Stimulated activated CD4-positive, alpha-beta T cell treated with anti-CD3 and anti-CD28 coated beads, Interleukin-12 subunit alpha, Interleukin-12 subunit beta, amount 100 ng/mL, for 4 hours (primary cell): ENCODE measurements around the gene NETO1.

ENCODE experiments used
- DNase-seq: peaks from one replicate; pipeline ENCODE4 v3.0.0-alpha.2; 2020

NETO1 gene

GRCh38 chr18:72721330-72721729, 146.5 kb downstream of the NETO1 start:
- no peak for DNase-seq

- no peak for DNase-seq
Observed at GRCh38 chr18:72720116-72720515, 147.7 kb downstream of the NETO1 start.

GRCh38 chr18:72704202-72704601, 163.6 kb downstream of the NETO1 start:
- DNase-seq = no peak

DNA sequence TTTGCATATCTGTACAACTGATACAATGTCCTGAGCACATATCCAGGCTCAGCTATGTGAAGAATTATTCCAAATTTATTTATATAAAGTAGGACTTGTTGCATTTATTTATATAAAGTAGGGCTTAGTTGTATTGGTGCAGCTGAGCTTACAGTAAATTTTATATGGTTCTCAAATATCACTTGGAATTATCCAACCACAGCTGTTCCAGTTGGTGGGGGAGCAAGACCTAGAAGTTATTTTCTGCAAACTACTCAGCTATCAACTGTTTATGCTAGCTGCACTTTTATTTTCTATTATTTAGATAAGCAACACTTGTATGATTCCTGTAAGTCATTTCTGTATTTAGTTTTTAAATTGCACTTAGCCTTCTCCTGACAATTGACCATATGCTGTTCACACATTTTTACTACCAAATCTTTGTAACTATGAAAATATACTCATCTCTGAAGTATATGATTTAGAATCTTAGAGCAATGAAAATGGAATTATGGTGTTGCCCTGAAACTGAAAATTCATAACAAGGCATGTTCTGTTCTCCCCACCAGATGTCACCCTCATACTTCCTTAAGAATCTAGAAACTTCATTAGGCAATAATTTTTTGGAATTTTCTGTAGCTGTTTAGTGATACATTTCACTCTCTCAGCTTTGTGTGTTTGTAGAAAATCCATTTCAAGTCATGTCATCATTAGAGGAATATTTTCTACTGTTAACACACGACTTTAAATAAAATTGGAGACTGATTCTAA, 166.7 kb downstream of the NETO1 start:
- no peak for DNase-seq

GRCh38 chr18:72697706-72698105, 170.1 kb downstream of the NETO1 start:
- DNase-seq = no peak

DNA sequence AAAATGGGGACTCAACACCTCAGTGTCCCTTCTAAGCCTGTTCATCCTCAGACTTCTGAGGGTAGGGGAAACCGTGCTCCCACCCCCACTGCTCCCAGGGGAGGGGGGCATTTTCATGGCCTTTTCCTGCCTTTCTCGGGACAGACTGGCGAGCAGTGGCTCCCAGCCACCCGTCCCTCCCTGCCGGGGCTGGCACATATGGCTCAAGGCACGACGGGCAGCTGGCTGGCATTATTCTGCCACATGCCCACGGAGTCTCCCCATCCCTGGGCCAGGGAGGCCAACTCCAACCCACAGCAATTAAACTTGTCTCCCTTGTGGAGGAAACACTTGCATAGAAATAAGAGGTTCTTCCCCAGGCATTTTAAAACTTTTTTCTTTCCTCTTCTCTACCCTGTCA, 175.2 kb downstream of the NETO1 start:
- DNase-seq = no peak
